PFSK-1 (cell line): Measurements from ENCODE around the gene FNTB.

ENCODE experiments used
- POLR2AphosphoS5 ChIP-seq: IDR thresholded peaks from 2 replicates; pipeline ENCODE4 v1.6.1; 2012; ENCODE audit warnings: low read depth, mild to moderate bottlenecking, control low read depth, low read length, moderate library complexity
- REST ChIP-seq, 2 experiments: IDR thresholded peaks; 2 replicates each; pipeline versions ENCODE4 v1.6.1 to v1.8.0; 2011 to 2012; ENCODE audit warnings: low read depth in 2 of 2, low read length in 2 of 2, control low read depth in 1 of 2, inconsistent platforms in 1 of 2, mild to moderate bottlenecking in 1 of 2, moderate library complexity in 1 of 2; ENCODE audit not compliant: insufficient read depth in 1 of 2
- SIN3A ChIP-seq: IDR thresholded peaks from 2 replicates; pipeline ENCODE4 v1.6.1; 2012; ENCODE audit warnings: mild to moderate bottlenecking, low read length, moderate library complexity, borderline replicate concordance; ENCODE audit not compliant: insufficient read depth
- TAF1 ChIP-seq: IDR thresholded peaks from 2 replicates; pipeline ENCODE4 v1.6.1; 2012; ENCODE audit warnings: low read length, control low read depth, borderline replicate concordance; ENCODE audit not compliant: insufficient read depth

GRCh38 chr14:65040666-65041433 lies 54.2 kb downstream of the FNTB start:
- no peak for TF ChIP-seq POLR2AphosphoS5
- TF ChIP-seq REST (IDR thresholded peaks at IDR 0.05; ENCODE audit: insufficient read depth in 1 of 2, low read depth in 2 of 2, low read length in 2 of 2), result no peak
- no peak for TF ChIP-seq SIN3A
- TF ChIP-seq TAF1, result no peak
